ENCODE data around the gene DAZAP1.

GRCh38 chr19:1445932-1446712 is 38.7 kb downstream of the DAZAP1 start:
- TF ChIP-seq GATA2 (IDR thresholded peaks at IDR 0.05; ENCODE audit: low read depth, low read length) (no peak), GATA3 (IDR thresholded peaks at IDR 0.05; ENCODE audit: low read depth, low read length) (no peak)
